Adipocyte (in vitro differentiated cells): ENCODE measurements around the gene PHLDB2.
A peak's percentile ranks its signal among the peaks of the same experiment; 100 is the strongest.

ENCODE experiments used
- DNase-seq: peaks from one replicate; pipeline ENCODE4 v3.0.0-alpha.2; 2015; ENCODE audit warnings: low read depth
- H3K27me3 ChIP-seq: replicated peaks from 2 replicates; pipeline ENCODE4 v1.7.0; 2013; ENCODE audit warnings: mild to moderate bottlenecking, low read length, moderate library complexity; ENCODE audit not compliant: control insufficient read depth, insufficient read depth
- H3K36me3 ChIP-seq: 2 replicates; pipeline ENCODE4 v1.7.0; 2013; ENCODE audit warnings: low read length, mild to moderate bottlenecking, moderate library complexity; ENCODE audit not compliant: control insufficient read depth, insufficient read depth, severe bottlenecking
- H3K4me1 ChIP-seq: 2 replicates; pipeline ENCODE4 v1.7.0; 2013; ENCODE audit warnings: mild to moderate bottlenecking, low read length, moderate library complexity; ENCODE audit not compliant: control insufficient read depth, insufficient read depth
- H3K4me3 ChIP-seq: 2 replicates; pipeline ENCODE4 v1.7.0; 2013; ENCODE audit warnings: mild to moderate bottlenecking, low read length, moderate library complexity
- H3K9ac ChIP-seq: 2 replicates; pipeline ENCODE4 v1.7.0; 2013; ENCODE audit warnings: mild to moderate bottlenecking, low read length, moderate library complexity
- H3K9me3 ChIP-seq: 2 replicates; pipeline ENCODE4 v1.7.0; 2013; ENCODE audit warnings: mild to moderate bottlenecking, low read length, moderate library complexity; ENCODE audit not compliant: control insufficient read depth

Gene PHLDB2

GRCh38 chr3:111948786-111949185, 89.7 kb downstream of the PHLDB2 start:
- Histone ChIP-seq H3K9me3 (no peaks in the 10 kb centered on the region), H3K4me3 (no peak overlapping the region), H3K36me3 (peaks cover 70% of the 10 kb centered on the region), H3K9ac (no peak overlapping the region), H3K27me3 (no peaks in the 10 kb centered on the region), H3K4me1 (no peaks in the 10 kb centered on the region)
- no peak for DNase-seq

- DNase-seq = no peak
- H3K9me3 ChIP-seq = no peaks in the 10 kb centered on the region
- no peak overlapping the region for H3K9ac ChIP-seq
- peaks cover 6% of the 10 kb centered on the region for H3K4me1 ChIP-seq
- peaks cover 73% of the 10 kb centered on the region for H3K36me3 ChIP-seq
- H3K27me3 ChIP-seq = no peaks in the 10 kb centered on the region
- H3K4me3 ChIP-seq = no peak overlapping the region
Observed at GRCh38 chr3:111949712-111950111, 90.6 kb downstream of the PHLDB2 start.

GRCh38 chr3:111951032-111951431, 92.0 kb downstream of the PHLDB2 start:
- DNase-seq = no peak
- Histone ChIP-seq H3K4me3 (no peak overlapping the region), H3K4me1 (peaks cover 10% of the 10 kb centered on the region), H3K27me3 (no peaks in the 10 kb centered on the region), H3K9ac (no peak overlapping the region), H3K36me3 (peaks cover 75% of the 10 kb centered on the region), H3K9me3 (no peaks in the 10 kb centered on the region)

- Histone ChIP-seq H3K4me1 (peaks cover 18% of the 10 kb centered on the region), H3K9ac (no peak overlapping the region), H3K27me3 (no peaks in the 10 kb centered on the region), H3K4me3 (no peak overlapping the region), H3K36me3 (peaks cover 83% of the 10 kb centered on the region), H3K9me3 (no peaks in the 10 kb centered on the region)
- DNase-seq = no peak
Observed at GRCh38 chr3:111952086-111952485, 93.0 kb downstream of the PHLDB2 start.

GRCh38 chr3:111952866-111953450, 93.9 kb downstream of the PHLDB2 start:
- Histone ChIP-seq H3K4me1 (peaks cover 18% of the 10 kb centered on the region), H3K4me3 (no peak overlapping the region), H3K36me3 (peaks cover 82% of the 10 kb centered on the region), H3K9ac (no peak overlapping the region), H3K9me3 (no peaks in the 10 kb centered on the region), H3K27me3 (no peaks in the 10 kb centered on the region)
- no peak for DNase-seq

GRCh38 chr3:111954228-111954990, 95.3 kb downstream of the PHLDB2 start:
- Histone ChIP-seq H3K27me3 (no peaks in the 10 kb centered on the region), H3K4me1 (peaks cover 18% of the 10 kb centered on the region), H3K36me3 (peaks cover 75% of the 10 kb centered on the region), H3K4me3 (no peak overlapping the region), H3K9ac (no peak overlapping the region), H3K9me3 (no peaks in the 10 kb centered on the region)
- peak; percentile 78 for DNase-seq

GRCh38 chr3:111955876-111956275, 96.8 kb downstream of the PHLDB2 start:
- DNase-seq = no peak
- Histone ChIP-seq H3K36me3 (peaks cover 69% of the 10 kb centered on the region), H3K27me3 (no peaks in the 10 kb centered on the region), H3K4me1 (peaks cover 18% of the 10 kb centered on the region), H3K4me3 (no peak overlapping the region), H3K9me3 (no peaks in the 10 kb centered on the region), H3K9ac (no peak overlapping the region)

GRCh38 chr3:111956449-111956848, 97.4 kb downstream of the PHLDB2 start:
- Histone ChIP-seq H3K36me3 (peaks cover 65% of the 10 kb centered on the region), H3K4me1 (peaks cover 18% of the 10 kb centered on the region)

GRCh38 chr3:111956995-111957734, 98.1 kb downstream of the PHLDB2 start:
- H3K9ac ChIP-seq = no peak overlapping the region
- DNase-seq = no peak
- H3K27me3 ChIP-seq = no peaks in the 10 kb centered on the region
- H3K4me3 ChIP-seq = no peak overlapping the region
- H3K36me3 ChIP-seq = peaks cover 68% of the 10 kb centered on the region
- H3K4me1 ChIP-seq = peaks cover 18% of the 10 kb centered on the region
- no peaks in the 10 kb centered on the region for H3K9me3 ChIP-seq

More at GRCh38 chr3:111956449-111956848, 97.4 kb downstream of the PHLDB2 start:
- no peak overlapping the region for H3K4me3 ChIP-seq
- DNase-seq = no peak
- H3K27me3 ChIP-seq = no peaks in the 10 kb centered on the region
- no peaks in the 10 kb centered on the region for H3K9me3 ChIP-seq
- no peak overlapping the region for H3K9ac ChIP-seq

GRCh38 chr3:111961461-111962164, 102.5 kb downstream of the PHLDB2 start:
- H3K9ac ChIP-seq = no peak overlapping the region
- H3K9me3 ChIP-seq = no peaks in the 10 kb centered on the region
- no peak overlapping the region for H3K4me3 ChIP-seq
- DNase-seq = no peak
- peaks cover 57% of the 10 kb centered on the region for H3K36me3 ChIP-seq
- no peaks in the 10 kb centered on the region for H3K27me3 ChIP-seq
- H3K4me1 ChIP-seq = peaks cover 15% of the 10 kb centered on the region

- Histone ChIP-seq H3K4me1 (peaks cover 27% of the 10 kb centered on the region), H3K27me3 (no peaks in the 10 kb centered on the region), H3K36me3 (peaks cover 58% of the 10 kb centered on the region), H3K9ac (peak overlapping the region; percentile 46), H3K4me3 (no peak overlapping the region), H3K9me3 (no peaks in the 10 kb centered on the region)
- peak; percentile 69 for DNase-seq
Observed at GRCh38 chr3:111963424-111963823, 104.4 kb downstream of the PHLDB2 start.
